NB4 (cell line): ENCODE measurements around the gene EPGN.
A peak's percentile ranks its signal among the peaks of the same experiment; 100 is the strongest.
"Not testable (repeated sequence)": the region's sequence is repeated elsewhere in the genome, so short reads cannot be mapped to it uniquely, and the experiment has no call there.

Experiments used
- DNase-seq: peaks from one replicate; pipeline ENCODE4 v3.0.0; 2010; ENCODE audit warnings: low read depth
- H3K4me3 ChIP-seq: one replicate; pipeline ENCODE4 v1.5.1; 2011; ENCODE audit warnings: mild to moderate bottlenecking, low read depth, low read length, moderate library complexity
- CTCF ChIP-seq: IDR thresholded peaks from one replicate; pipeline ENCODE4 v1.5.1; 2012; ENCODE audit warnings: low read depth, low read length
- MAX ChIP-seq: IDR thresholded peaks from 2 replicates; pipeline ENCODE4 v1.6.1; 2011; ENCODE audit warnings: low read depth, low read length
- MYC ChIP-seq: IDR thresholded peaks from 2 replicates; pipeline ENCODE4 v1.6.1; 2011; ENCODE audit warnings: low read depth, low read length
- POLR2A ChIP-seq: IDR thresholded peaks from 2 replicates; pipeline ENCODE4 v1.6.1; 2011; ENCODE audit warnings: mild to moderate bottlenecking; ENCODE audit not compliant: insufficient read length; ENCODE audit errors: extremely low read depth

EPGN gene

GRCh38 chr4:74331252-74331651, 23.0 kb downstream of the EPGN start:
- TF ChIP-seq POLR2A (no peak), MYC (no peak)
- H3K4me3 ChIP-seq = no peak overlapping the region

GRCh38 chr4:74331944-74332343, 23.7 kb downstream of the EPGN start:
- no peak overlapping the region for H3K4me3 ChIP-seq
- TF ChIP-seq POLR2A (no peak), CTCF (no peak), MYC (no peak), MAX (no peak)
- no peak for DNase-seq

More at GRCh38 chr4:74331252-74331651, 23.0 kb downstream of the EPGN start:
- no peak for DNase-seq

- no peak for TF ChIP-seq POLR2A
- TF ChIP-seq MYC = no peak
- no peak for TF ChIP-seq MAX
- no peak for TF ChIP-seq CTCF
- no peak overlapping the region for H3K4me3 ChIP-seq
- no peak for DNase-seq
Observed at GRCh38 chr4:74334636-74335035, 26.4 kb downstream of the EPGN start.

- DNase-seq = no peak
- no peak overlapping the region for H3K4me3 ChIP-seq
- TF ChIP-seq POLR2A (no peak), MAX (no peak), CTCF (no peak), MYC (no peak)
Observed at GRCh38 chr4:74335341-74336021, 27.2 kb downstream of the EPGN start.

GRCh38 chr4:74338792-74339333, 30.6 kb downstream of the EPGN start:
- H3K4me3 ChIP-seq = no peak overlapping the region
- peak; percentile 68 for DNase-seq
- TF ChIP-seq CTCF = no peak
- no peak for TF ChIP-seq MYC
- TF ChIP-seq MAX = no peak
- no peak for TF ChIP-seq POLR2A

- TF ChIP-seq MAX (no peak), MYC (no peak), POLR2A (no peak), CTCF (no peak)
- no peak overlapping the region for H3K4me3 ChIP-seq
- no peak for DNase-seq
Observed at GRCh38 chr4:74339501-74339900, 31.2 kb downstream of the EPGN start.

- not testable (repeated sequence) for DNase-seq, H3K4me3 ChIP-seq
Observed at GRCh38 chr4:74340421-74340820, 32.2 kb downstream of the EPGN start.
